Activated CD8-positive, alpha-beta memory T cell treated with anti-CD3 and anti-CD28 coated beads, Interleukin-2, amount 50 U/mL, for 4 hours (primary cell): ENCODE measurements around the gene AXIN2.

Experiments
- DNase-seq: peaks from one replicate; pipeline ENCODE4 v3.0.0-alpha.2; 2020

Gene AXIN2

GRCh38 chr17:65576939-65577338, 15.5 kb upstream of the AXIN2 start:
- no peak for DNase-seq

GRCh38 chr17:65573282-65573602, 11.8 kb upstream of the AXIN2 start:
- no peak for DNase-seq

- no peak for DNase-seq
Observed at GRCh38 chr17:65572581-65573281, 11.3 kb upstream of the AXIN2 start.

GRCh38 chr17:65572186-65572580, 10.7 kb upstream of the AXIN2 start:
- no peak for DNase-seq

GRCh38 chr17:65568918-65569317, 7.5 kb upstream of the AXIN2 start:
- DNase-seq, result no peak

- DNase-seq, result no peak
Observed at GRCh38 chr17:65567566-65567965, 6.1 kb upstream of the AXIN2 start.

- DNase-seq, result no peak
Observed at GRCh38 chr17:65565559-65565958, 4.1 kb upstream of the AXIN2 start.

GRCh38 chr17:65564793-65565192, 3.3 kb upstream of the AXIN2 start:
- no peak for DNase-seq

- no peak for DNase-seq
Observed at GRCh38 chr17:65562206-65562531, 721 bp upstream of the AXIN2 start.

- peak; percentile 70 for DNase-seq
Observed at GRCh38 chr17:65560628-65561451, 608 bp downstream of the AXIN2 start.

- DNase-seq, result peak; percentile 31
Observed at GRCh38 chr17:65559804-65560627, 1.4 kb downstream of the AXIN2 start.

GRCh38 chr17:65559461-65559803, 2.0 kb downstream of the AXIN2 start:
- DNase-seq, result no peak

GRCh38 chr17:65558683-65559460, 2.6 kb downstream of the AXIN2 start:
- no peak for DNase-seq

- DNase-seq, result no peak
Observed at GRCh38 chr17:65558311-65558682, 3.2 kb downstream of the AXIN2 start.

GRCh38 chr17:65557349-65558310, 3.8 kb downstream of the AXIN2 start:
- DNase-seq, result no peak

GRCh38 chr17:65556910-65557348, 4.5 kb downstream of the AXIN2 start:
- DNase-seq, result no peak

GRCh38 chr17:65556014-65556909, 5.2 kb downstream of the AXIN2 start:
- peak; percentile 92 for DNase-seq

- DNase-seq, result no peak
Observed at GRCh38 chr17:65554553-65555223, 6.8 kb downstream of the AXIN2 start.

GRCh38 chr17:65553646-65554552, 7.5 kb downstream of the AXIN2 start:
- no peak for DNase-seq
